Stimulated activated CD4-positive, alpha-beta T cell treated with anti-CD3 and anti-CD28 coated beads, TNF-alpha, amount 100 ng/mL, for 4 hours (primary cell): ENCODE measurements around the gene TMEM240.
"Not testable (repeated sequence)": the region's sequence is repeated elsewhere in the genome, so short reads cannot be mapped to it uniquely, and the experiment has no call there.

Source experiments
- DNase-seq, 3 experiments: peaks; one replicate each; pipeline ENCODE4 v3.0.0-alpha.2; 2020; ENCODE audit warnings: low read depth in 3 of 3

The TMEM240 gene

GRCh38 chr1:1540818-1541628, 599 bp upstream of the TMEM240 start:
- DNase-seq: no peak

DNA sequence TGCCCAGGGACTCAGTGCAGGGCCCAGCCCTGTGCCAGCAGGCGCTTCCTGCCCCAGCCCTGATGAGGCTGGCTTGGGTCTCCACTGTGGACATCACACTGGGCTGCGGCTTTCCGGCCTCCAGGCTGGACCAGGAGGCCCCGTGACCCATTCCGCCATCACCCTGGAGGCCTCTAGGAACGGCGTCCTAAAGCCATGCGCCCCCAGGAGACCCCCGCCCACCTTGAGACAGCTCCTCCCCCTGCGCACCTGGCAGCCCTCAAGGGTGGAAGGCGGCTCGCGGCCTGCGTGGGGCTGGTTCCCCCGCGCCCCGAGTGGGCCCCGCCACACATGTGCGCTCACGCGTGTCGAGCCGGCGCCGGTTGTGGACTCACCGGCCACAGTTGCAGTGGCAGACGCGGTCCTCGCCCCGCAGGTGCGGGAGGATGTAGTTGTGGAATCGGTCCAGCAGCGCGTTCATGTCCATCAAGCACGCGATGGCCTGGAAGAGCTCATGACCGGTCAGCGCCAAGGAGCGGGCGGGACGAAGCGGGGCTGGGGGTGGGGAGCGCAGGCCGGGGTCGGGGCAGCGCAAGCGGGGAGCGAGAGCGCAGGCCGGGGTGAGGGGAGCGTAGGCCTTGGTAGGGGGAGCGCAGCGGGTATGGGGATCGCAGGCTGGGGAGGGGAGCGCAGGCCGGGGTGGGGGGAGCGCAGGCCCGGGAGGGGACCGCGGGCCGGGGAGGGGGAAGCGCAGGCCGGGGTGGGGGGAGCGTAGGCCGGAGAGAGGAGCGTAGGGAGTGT, 924 bp downstream of the TMEM240 start:
- no peak for DNase-seq

DNA sequence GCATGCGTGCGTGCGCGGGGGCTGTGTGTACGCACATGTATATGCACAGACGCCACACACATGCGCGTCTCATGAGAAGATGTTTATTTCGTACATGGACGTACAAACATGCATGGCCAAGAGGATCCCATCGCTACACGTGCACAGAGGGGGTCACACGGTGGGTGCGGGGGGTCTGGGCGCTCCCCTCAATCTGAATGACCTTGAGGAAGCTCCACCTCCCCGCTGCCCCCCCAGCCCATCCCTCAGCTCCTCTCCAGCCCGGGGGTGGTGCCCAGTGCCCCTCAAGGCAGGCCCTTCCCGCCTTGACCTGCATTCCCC, 1.5 kb downstream of the TMEM240 start:
- no peak for DNase-seq

DNA sequence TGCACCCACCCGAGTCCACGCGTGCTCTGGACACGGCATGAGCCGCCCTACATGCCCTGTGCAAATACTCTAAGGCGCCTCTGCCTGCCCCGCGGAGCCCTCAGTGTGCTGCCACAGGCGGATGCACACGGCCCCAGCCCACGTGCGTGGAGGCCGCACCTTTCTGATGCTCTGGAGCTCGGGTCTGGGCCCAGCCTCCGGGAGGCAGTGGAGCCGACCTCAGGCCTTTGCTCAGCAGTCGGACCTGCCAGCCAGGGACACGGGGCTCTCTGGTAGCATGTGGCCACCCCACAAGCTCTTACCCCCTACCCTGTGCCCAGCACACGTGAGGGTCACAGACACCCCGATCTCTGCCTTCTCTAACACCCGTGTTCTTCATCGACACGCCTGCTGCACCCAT, 2.1 kb downstream of the TMEM240 start:
- DNase-seq: no peak

- no peak for DNase-seq
Observed at GRCh38 chr1:1537626-1538250, 2.7 kb downstream of the TMEM240 start.

GRCh38 chr1:1536938-1537546, 3.4 kb downstream of the TMEM240 start:
- no peak for DNase-seq

GRCh38 chr1:1536019-1536937, 4.1 kb downstream of the TMEM240 start:
- DNase-seq: no peak

DNA sequence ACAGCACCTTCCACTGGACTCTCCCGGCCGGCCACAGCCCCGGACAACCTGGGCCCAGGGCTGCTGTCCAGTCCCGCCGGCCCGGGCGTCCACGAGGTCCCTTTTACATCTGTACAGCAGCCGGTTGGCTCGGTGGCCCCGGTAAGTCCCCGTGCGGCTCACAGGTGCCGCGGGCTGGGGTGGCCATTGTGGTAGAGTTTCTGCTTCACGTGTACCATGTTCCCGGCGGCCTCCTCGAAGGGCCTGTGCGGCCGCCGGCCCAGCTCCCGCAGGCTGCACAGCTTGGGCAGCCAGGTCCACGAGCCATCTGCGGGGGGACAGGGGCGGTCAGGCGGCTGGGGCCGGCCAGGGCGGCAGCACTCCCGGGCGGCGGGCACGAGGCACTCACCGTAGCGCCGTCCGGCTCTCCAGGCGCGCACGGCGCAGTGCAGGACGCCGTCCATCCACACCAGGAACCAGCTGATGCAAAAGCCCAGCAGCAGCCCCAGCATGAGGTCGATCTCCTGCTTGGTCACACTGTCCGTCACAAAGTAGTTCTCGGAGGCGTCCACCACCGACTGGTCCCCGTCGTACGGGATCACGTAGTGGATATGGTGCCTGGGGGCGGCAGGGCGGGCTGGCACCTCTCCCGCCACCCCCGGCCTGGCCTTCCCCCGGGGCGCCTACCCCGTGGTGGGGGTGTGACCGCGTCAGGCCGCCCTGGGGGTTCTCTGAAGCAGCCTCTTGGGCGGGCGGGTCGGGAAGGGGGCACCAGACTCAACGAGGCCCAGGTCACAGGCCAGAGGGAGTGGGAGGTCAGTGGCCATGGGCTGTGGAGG, 5.0 kb downstream of the TMEM240 start:
- no peak for DNase-seq

- DNase-seq: no peak
Observed at GRCh38 chr1:1534401-1535154, 5.8 kb downstream of the TMEM240 start.

DNA sequence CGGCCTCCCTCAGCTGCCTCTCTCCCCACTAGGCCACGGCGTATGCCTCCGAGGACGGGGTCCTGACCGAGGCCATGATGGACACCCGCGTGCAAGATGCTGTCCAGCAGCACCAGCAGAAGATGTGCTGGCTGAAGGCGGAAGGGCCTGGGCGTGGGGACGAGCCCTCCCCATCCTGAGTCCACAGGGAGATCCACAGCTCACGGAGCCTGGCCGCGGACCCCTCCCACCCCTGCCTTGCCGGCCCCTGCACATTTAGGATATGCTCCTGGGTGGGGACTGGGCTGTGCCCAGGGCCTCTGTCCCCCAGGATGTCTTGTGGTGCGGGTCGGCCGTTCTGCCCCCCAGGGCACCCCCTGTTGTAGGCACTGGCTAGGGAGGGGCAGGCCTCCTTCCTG, 6.5 kb downstream of the TMEM240 start:
- DNase-seq: not testable (repeated sequence)

DNA sequence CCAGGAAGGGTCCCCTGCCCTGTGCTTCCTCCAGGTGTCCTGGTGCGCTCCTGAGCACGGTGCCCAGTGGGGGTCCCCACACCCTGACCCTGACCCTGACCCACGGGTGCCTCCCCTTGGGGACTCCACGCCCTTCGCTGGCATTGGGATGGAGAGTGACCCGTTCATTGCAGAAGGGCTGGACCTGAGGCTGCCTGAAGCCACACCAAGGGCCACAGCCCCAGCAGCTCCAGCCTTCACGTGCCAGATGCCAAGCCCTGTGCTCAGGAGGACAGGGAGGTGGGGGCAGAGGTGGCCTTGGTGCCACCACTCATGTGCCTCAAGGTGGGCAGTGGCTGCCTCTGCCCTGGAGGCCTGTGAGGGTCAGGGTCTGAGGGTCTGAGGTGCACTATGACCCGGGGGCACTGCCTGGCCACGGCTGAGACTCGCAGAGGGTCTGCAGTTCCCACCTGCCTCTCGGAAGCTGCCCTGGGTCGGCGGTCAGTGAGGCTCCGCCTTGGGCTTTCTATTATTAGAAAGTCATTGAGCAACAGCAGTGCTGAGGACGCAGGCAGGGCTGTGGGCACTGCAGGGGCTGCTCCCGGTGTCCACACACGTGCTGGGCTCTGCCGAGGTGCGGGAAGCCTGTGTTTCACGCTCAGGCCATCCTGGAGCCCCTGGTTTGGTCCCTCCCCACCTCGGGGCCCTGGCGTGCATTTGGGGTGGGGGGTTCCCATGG, 7.1 kb downstream of the TMEM240 start:
- DNase-seq: not testable (repeated sequence)

GRCh38 chr1:1531947-1532346, 8.5 kb downstream of the TMEM240 start:
- DNase-seq: no peak

DNA sequence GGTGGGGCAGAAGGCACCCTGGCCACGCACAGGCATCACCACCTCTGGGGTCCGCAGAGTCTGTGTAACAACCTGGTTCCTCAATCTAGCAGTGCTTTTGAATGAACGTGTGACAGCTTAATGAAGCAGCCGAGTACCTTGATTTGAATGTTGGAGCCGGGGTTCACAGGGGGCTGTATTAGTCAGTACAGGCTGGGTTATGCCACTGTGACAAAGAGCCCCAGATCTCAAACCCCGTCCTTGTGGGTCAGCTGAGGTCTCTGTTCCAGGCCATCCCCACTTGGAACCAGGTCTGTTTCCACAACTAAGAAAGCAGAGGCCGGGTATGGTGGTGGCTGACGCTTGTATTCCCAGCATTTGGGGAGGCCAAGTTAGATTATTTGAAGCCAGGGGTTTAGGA, 10.5 kb downstream of the TMEM240 start:
- no peak for DNase-seq

- no peak for DNase-seq
Observed at GRCh38 chr1:1529321-1529720, 11.1 kb downstream of the TMEM240 start.

DNA sequence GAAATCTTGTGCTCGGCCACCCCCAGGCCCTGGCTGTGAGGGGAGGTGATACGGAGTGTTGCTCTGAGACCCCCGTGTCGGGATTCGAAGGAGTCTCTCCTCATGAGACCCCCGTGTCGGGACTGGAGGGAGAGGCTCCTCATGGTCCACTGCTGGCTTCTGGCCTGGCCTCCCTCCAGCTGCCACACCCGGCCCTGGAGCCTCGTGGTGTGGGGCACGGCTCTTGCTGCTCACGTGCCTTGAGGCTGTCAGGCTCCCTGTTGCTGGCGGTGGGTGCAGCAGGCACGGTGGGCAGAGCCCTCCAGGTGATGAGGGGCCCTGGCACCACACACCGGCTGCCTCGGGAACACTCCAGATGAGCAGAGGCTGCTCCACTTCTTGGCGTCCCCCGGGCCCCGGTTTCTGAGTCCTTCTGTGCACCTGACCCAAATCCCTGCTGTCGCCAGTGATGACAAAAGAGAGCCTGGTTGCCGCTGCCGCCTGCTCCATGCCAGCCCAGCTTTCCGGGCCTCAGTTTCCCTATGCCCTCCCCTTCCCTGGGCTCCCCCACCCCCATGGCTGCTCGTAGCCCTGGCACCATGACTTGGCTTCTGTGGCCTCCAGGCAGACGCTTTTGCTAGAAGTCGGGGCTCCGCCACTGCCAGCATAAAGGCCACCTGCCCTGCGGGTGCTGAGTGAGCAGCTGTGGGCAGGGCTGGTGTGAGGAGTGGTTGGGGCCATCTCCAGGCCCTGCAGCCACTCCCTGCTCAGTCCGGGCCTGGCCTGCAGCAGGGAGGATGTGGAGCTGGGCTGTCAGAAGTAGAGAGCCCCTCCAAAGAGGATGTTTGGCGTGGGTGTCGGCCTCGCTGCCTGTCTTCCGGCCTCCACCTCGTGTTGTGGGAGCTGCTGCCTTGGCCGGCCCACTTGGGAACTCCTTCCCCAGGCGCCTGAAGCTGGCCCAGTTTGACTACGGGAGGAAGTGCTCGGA, 11.8 kb downstream of the TMEM240 start:
- no peak for DNase-seq

DNA sequence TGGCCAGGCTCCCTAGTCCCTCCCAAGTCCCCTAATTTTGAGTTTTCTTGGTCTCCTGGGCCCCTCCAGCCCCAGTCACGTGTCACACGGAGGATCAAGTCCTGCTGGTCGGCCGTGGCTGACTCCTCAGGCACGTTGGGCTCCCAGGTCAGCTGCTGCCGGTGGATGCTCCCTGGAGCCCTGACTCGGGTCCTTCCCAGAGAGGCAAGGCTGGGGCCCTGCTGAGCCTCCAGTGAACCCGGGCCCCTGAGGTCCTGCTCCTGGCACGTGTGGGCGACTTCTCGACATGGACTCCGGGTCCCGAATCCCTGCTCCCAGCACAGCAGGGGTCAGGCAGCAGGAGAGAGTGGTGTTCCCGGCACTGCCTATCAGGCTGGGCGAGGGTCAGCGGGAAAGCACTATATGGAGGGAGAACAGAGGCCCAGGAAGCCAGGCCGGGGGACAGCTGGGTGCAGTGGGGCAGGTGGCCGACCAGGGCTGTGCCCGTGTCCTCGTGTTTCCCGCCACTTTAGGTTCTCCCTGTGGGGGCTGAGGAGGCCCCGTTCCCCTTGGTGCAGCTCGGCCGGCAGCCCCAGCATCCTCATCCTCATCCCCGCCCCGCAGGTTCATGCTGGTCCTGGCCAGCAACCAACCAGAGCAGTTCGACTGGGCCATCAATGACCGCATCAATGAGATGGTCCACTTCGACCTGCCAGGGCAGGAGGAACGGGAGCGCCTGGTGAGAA, 13.2 kb downstream of the TMEM240 start:
- no peak for DNase-seq

GRCh38 chr1:1526476-1526875, 13.9 kb downstream of the TMEM240 start:
- not testable (repeated sequence) for DNase-seq
